Lung (tissue), 12 donors: ENCODE data around the gene WDR35. TPM values are rescaled to one million over a fixed set of nuclear protein-coding genes. Genes with fewer than 3 reads are reported as not detected.

Source experiments
- ATAC-seq: fragments of 200-7000 bp; cut with Tn5 transposase; one replicate; pipeline ENCODE4 v1.9.1; 2020; ENCODE audit warnings: moderate number of reproducible peaks; ENCODE audit not compliant: insufficient read depth, low FRiP score
- DNase-seq, 3 donors: peaks; one replicate each; pipeline ENCODE4 v3.0.0-alpha.2; 2013 to 2017
- H3K27ac ChIP-seq, 2 donors: one replicate each; pipeline ENCODE4 v1.5.1; 2013; ENCODE audit warnings: mild to moderate bottlenecking in 2 of 2, moderate library complexity in 2 of 2, control low read depth in 1 of 2, inconsistent platforms in 1 of 2, low read depth in 1 of 2, low read length in 1 of 2
- H3K27me3 ChIP-seq, 3 donors: one replicate each; pipeline ENCODE4 v1.5.1; 2013; ENCODE audit warnings: low read length in 2 of 3; ENCODE audit not compliant: control insufficient read depth in 3 of 3, insufficient read depth in 3 of 3
- H3K36me3 ChIP-seq, 4 donors: one replicate each; pipeline ENCODE4 v1.5.1; 2013; ENCODE audit warnings: low read length in 4 of 4, mild to moderate bottlenecking in 1 of 4, moderate library complexity in 1 of 4; ENCODE audit not compliant: control insufficient read depth in 4 of 4, insufficient read depth in 4 of 4
- H3K4me1 ChIP-seq, 5 donors: one replicate each; pipeline ENCODE4 v1.5.1; 2013; ENCODE audit warnings: low read length in 5 of 5, mild to moderate bottlenecking in 2 of 5, moderate library complexity in 1 of 5; ENCODE audit not compliant: control insufficient read depth in 5 of 5, insufficient read depth in 5 of 5
- H3K4me3 ChIP-seq: one replicate; pipeline ENCODE4 v1.5.1; 2013; ENCODE audit warnings: mild to moderate bottlenecking, control low read depth, moderate library complexity
- H3K9ac ChIP-seq, 2 donors: one replicate each; pipeline ENCODE4 v1.5.1; 2013; ENCODE audit warnings: low read length in 2 of 2, control low read depth in 1 of 2; ENCODE audit not compliant: insufficient read depth in 1 of 2
- H3K9me3 ChIP-seq, 4 donors: one replicate each; pipeline ENCODE4 v1.5.1; 2013; ENCODE audit warnings: low read length in 3 of 4, mild to moderate bottlenecking in 1 of 4, moderate library complexity in 1 of 4; ENCODE audit not compliant: control insufficient read depth in 4 of 4, insufficient read depth in 3 of 4
- WGBS, 2 donors: extraction: QIAGEN DNeasy Blood & Tissue Kit; methylation state at CpG; one replicate each; pipeline ENCODE4 v1.1.7; 2013; 5-methylcytosine and 5-hydroxymethylcytosine counted together
- polyA plus RNA-seq, 2 donors: library from polyadenylated mRNA; stranded (reverse); fragments of 200-250 nt; gene quantifications; one replicate each; pipeline ENCODE4 v1.2.1, GENCODE V29; 2013
- total RNA-seq, 2 donors: library from RNA; depleted of rRNA in 1 of 2; stranded (reverse); fragments of >200 nt in 1 of 2; gene quantifications; one replicate each; pipeline ENCODE4 v1.2.1, GENCODE V29; 2014 to 2021
- TF ChIP-seq, protein P1 (sequence below): IDR thresholded peaks from 2 replicates; pipeline ENCODE4 v1.5.1; 2012; ENCODE audit warnings: mild to moderate bottlenecking; ENCODE audit errors: control extremely low read depth, extremely low read depth
- donor health status: control.
- donor health status: control.
- donor health status: Bipolar disorder and iron deficiency.
- donor health status: healthy.
- donor health status: DM: yes; HTN: yes; CAD: no.

WDR35 gene
- total and polyA plus RNA-seq, 4 donors: 2.8 to 25.9 (median 9.0) TPM

DNA sequence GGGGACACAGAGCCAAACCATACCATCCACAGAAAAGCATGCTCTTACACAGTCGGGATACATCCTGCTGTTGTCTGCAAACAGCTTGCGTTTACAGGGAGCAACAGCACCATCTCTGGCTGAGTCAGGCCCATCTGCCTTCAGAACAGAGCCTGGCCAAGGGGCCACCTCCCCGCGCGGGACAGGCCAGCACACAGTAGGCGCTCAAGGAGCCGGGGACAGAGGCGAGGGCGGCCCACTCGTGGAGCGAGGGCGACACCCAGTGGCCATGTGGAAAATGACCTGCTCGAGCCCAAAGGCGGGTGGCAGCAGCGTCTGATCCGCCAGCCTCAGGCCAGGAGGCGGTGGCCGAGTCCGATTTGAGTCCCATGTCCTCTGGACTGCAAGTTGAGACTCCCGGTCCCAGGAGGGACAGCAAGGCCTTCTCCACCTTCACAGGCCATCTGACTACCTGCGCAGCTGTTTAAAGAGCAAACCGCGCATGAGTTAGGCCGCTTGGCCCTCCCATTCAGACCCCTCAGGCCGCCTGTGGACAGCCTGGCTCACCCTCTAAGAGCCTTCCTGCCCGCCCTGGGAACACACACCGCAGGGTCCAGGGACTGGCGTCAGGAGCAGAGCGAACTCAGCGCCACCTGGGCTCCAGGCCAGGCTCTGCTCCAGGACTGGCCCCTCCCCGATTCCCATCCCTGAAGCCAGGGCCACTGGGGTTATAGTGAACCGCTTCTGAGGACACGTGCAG is 126.4 kb downstream of the WDR35 start:
- Histone ChIP-seq H3K27ac (no peak overlapping the region), H3K36me3 (no peaks in the 10 kb centered on the region), H3K9ac (peak overlapping the region in 1 of 2 donors; percentile 63), H3K9me3 (no peaks in the 10 kb centered on the region), H3K4me3 (no peak overlapping the region), H3K27me3 (peaks cover 0 to 3% (median 0%) of the 10 kb centered on the region in 3 donors), H3K4me1 (peaks cover 0 to 17% (median 2%) of the 10 kb centered on the region in 5 donors)
- TF ChIP-seq, protein P1, sequence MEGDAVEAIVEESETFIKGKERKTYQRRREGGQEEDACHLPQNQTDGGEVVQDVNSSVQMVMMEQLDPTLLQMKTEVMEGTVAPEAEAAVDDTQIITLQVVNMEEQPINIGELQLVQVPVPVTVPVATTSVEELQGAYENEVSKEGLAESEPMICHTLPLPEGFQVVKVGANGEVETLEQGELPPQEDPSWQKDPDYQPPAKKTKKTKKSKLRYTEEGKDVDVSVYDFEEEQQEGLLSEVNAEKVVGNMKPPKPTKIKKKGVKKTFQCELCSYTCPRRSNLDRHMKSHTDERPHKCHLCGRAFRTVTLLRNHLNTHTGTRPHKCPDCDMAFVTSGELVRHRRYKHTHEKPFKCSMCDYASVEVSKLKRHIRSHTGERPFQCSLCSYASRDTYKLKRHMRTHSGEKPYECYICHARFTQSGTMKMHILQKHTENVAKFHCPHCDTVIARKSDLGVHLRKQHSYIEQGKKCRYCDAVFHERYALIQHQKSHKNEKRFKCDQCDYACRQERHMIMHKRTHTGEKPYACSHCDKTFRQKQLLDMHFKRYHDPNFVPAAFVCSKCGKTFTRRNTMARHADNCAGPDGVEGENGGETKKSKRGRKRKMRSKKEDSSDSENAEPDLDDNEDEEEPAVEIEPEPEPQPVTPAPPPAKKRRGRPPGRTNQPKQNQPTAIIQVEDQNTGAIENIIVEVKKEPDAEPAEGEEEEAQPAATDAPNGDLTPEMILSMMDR: peak; percentile 93
- ATAC-seq (peak; percentile 62), DNase-seq (peak; percentile 68 to 71 (median 68))
- 22 to 23% methylated on average over 33 of the region's 33 CpGs for WGBS, 2 donors

GRCh38 chr2:19861813-19862212 is 128.1 kb downstream of the WDR35 start:
- ATAC-seq (no peak), DNase-seq (peak in 1 of 3 donors; percentile 11)
- no peaks in the 10 kb centered on the region for H3K9me3 ChIP-seq
- TF ChIP-seq, protein P1: no peak
- no peaks in the 10 kb centered on the region for H3K36me3 ChIP-seq
- peaks cover 0 to 14% (median 1%) of the 10 kb centered on the region in 5 donors for H3K4me1 ChIP-seq
- H3K4me3 ChIP-seq: no peak overlapping the region
- H3K27ac ChIP-seq: no peak overlapping the region
- WGBS, 2 donors: 52 to 58% methylated on average over 1 of the region's 1 CpG
- H3K9ac ChIP-seq: no peak overlapping the region
- no peaks in the 10 kb centered on the region for H3K27me3 ChIP-seq

Other genes starting within 250 kb of the WDR35 start
- 10 to 100 TPM; 13.4 to 19.0 TPM for gene TTC32, start 88.1 kb downstream of the WDR35 start, total RNA-seq
- 10 to 100 TPM; 11.5 to 47.3 TPM for gene TTC32, start 88.1 kb downstream of the WDR35 start, polyA plus RNA-seq
- 1 to 10 TPM; 2.9 to 3.6 TPM for gene MATN3, start 22.6 kb upstream of the WDR35 start, total RNA-seq
- gene MATN3, start 22.6 kb upstream of the WDR35 start, polyA plus RNA-seq: 1 to 10 TPM; 2.7 to 3.1 TPM
- gene LAPTM4A, start 61.5 kb upstream of the WDR35 start, total RNA-seq: 100 to 1,000 TPM; 173 to 234 TPM
- 100 to 1,000 TPM; 155 to 236 TPM for gene LAPTM4A, start 61.5 kb upstream of the WDR35 start, polyA plus RNA-seq
- gene SDC1, start 235.0 kb upstream of the WDR35 start, total RNA-seq: 100 to 1,000 TPM; 232 to 234 TPM
- 100 to 1,000 TPM in 1 of 2 donors, 10 to 100 TPM in 1; 94.1 to 113 TPM for gene SDC1, start 235.0 kb upstream of the WDR35 start, polyA plus RNA-seq